Stimulated activated CD4-positive, alpha-beta T cell treated with anti-CD3 and anti-CD28 coated beads, Interleukin-2, amount 100 ng/mL, for 48 hours (primary cell): ENCODE data around the gene BCAS1.

Source experiments
- DNase-seq, 2 donors: peaks; one replicate each; pipeline ENCODE4 v3.0.0-alpha.2; 2020

Gene BCAS1

GRCh38 chr20:53957451-53958172 lies 112.8 kb downstream of the BCAS1 start:
- no peak for DNase-seq

- DNase-seq: no peak
Observed at GRCh38 chr20:53956013-53956715, 114.2 kb downstream of the BCAS1 start.

DNA sequence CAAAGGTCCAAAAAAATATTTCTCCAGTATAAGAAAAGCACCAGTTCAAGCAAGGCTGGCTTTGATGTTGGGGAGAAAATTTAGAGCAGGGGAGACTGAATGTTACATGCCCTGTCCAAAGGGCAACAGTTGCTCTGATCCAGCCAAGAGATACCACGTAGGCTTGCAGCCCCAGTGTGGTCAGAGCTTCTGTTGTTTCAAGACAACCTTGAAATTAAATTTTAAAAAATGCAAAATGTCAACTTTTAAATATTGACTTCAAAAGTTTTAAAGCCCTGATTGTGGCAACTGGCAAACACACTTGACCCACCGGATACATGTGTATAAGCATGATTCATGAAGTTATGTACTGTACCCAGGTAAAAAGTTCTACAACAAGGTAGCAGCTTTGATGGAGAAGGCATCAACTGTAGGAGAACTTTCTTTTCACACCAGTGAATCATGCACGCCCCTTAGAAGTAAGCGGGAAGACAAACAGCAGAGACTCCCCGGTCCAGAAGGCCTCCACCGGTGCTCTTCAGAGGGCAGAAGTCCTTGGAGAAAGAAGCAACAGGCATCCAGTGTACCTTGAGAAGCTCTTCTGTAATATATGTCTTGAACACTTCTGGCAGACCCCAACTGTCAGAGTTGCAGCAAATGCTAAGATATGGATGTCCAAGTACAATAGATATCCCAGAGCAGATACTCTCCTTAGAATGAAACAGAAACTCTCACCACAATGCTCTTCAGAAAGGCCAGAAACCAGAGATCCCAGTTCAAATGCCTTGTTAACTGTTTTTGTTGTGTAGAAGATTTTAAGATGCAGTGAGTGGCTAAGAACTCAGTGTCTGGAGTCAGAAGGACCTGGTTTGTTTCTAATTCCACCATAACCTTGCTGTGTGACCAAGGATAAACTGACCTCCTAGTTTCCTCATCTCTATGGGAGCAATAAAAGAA lies 115.4 kb downstream of the BCAS1 start:
- no peak for DNase-seq

DNA sequence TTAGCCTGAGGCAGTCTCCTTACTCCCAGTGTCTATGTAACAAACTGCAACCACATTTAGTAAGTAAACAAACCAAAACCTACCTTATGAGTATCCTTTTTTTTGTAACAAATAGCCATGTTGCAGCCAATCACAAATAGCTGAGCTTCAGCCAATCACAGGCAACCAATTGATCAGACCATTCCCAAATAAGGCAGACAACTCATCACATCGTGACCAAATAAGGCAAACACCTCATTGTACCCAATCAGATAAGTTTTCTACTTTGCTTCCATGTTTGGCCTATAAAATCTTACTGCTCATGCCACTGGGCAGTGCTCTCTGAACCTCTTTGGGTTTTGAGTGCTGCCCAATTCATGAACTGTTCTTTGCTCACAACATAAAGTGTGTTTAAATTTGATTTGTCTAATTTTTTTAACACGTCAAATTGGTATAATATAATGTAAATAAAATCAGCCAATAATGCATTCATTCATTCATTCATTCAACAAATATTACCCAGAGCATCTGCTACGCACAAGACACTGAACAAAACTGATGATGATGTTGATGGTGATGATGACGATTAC lies 117.8 kb downstream of the BCAS1 start:
- DNase-seq: no peak

GRCh38 chr20:53950578-53950977 lies 119.8 kb downstream of the BCAS1 start:
- DNase-seq: no peak

DNA sequence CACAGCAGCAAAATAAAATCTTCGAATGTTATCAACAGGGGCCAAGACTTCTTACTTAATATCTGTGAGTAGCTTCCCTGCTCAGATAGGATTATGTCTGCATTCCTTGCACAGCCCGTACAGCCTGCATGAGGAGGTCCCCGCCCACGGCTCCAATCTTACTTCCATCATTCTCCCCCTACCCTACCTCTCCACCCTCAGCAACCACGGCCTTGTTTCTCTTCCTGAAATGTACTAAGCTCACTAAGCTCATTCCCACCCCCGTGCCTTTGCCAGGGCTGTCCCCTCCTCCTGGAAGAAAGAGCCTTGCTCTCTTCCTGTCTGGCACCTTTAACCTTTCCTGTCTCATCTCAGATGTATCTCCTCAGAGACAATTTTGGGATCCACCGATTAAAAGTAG lies 120.4 kb downstream of the BCAS1 start:
- DNase-seq: no peak

DNA sequence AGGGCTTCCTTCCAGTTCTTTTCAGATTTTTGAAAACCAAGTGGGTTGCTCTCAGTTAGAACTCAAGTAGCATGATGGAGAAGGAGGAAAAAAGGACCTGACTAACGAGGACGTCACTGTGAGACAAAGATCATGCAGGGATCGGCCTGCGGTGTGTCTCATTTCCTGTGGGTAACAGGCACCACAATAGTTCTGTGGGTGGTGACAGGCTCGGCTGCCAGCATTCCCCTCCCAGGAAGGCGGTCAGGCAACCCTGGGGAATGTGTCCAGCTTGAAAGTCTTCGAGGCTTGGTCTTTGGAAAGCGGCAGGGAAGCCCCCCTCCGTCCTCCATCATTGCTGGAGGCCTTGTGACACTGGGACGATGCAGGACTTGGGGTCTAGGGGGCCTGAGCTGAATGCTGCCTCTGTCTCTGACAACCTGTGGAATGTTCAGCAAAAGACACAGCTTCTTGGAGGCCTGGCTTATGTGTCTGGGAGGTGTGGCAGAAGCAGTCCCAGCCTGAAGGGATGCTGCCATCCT lies 121.0 kb downstream of the BCAS1 start:
- DNase-seq: peak; percentile 57 to 62

DNA sequence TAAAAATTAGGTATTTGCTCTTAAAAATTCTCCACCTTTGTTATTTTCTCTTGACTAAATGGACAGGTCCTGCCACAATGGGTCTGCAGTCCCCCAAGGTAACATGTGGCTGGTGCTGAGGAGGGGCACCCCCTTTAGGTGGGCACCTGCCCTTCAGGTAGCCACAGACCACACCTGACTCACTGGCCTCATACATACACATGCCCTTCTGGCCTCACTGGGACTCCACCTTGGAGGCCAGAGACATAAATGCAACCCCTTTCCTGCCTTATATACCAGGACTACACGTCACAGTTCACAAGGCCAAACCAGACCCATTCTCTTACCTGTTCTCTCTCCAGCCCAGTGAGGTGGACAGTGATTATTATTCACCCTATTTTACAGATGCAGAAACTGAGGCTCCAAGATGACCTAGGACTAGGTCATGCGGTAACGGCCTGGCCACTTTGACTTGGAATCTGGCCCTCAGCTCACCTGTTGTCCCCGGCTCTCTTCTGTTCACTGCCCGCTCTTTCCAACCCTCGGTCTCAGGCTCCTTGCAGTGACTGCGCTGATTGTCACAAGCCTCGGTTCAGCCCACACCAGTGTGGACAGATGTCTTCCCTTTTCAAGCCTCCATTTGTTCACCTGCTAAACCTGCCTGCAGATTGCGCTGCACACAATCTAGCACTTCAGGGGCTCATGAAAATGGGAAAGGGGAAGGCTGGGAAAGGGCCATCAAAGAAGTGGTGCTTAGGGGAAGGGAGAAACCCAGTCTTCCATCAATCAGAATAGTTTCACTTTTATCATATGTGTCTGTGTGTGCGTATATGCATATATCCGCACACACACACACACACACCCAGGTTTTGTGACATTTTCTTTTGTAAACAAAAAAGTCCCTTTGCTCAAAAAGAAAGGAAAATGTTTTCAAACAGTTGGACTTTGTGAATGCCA lies 121.7 kb downstream of the BCAS1 start:
- DNase-seq: no peak

DNA sequence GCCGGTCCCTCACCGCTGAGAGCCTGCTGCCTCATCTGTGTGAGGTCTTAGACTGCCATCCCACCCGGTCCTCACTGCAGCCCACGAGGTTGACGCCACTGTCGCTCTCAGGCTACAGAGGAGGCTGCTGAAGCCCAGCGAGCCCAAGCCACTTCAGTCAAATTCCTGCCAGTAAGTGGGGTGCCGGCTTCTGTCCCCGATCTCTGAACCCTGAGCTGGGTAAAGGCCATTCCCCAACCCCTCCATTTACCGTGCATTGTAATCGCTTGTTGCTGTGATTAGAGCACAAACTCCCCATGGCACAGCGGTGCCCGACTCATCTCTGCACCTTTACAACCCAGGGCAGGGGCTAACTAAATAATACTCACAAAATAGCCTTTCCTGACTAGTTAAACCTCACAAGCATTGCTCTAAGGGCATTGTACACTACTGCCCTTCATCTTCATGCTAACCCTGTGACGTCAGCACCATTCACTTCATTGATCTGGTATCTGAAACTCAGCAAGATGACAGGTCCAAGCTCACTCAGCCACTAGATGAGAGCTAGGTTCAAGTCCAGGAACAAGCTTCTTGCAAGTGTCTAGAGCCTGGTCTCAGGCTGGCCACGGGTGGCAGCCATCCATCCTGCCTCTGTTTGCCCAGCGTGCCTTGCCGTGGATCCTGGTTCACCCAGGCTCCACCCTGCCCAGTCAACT lies 122.7 kb downstream of the BCAS1 start:
- DNase-seq: no peak

GRCh38 chr20:53946106-53946505 lies 124.3 kb downstream of the BCAS1 start:
- no peak for DNase-seq

- DNase-seq: no peak
Observed at GRCh38 chr20:53945478-53945877, 124.9 kb downstream of the BCAS1 start.

- no peak for DNase-seq
Observed at GRCh38 chr20:53944796-53945195, 125.6 kb downstream of the BCAS1 start.

- DNase-seq: no peak
Observed at GRCh38 chr20:53943522-53944291, 126.7 kb downstream of the BCAS1 start.

GRCh38 chr20:53942973-53943372 lies 127.4 kb downstream of the BCAS1 start:
- no peak for DNase-seq

DNA sequence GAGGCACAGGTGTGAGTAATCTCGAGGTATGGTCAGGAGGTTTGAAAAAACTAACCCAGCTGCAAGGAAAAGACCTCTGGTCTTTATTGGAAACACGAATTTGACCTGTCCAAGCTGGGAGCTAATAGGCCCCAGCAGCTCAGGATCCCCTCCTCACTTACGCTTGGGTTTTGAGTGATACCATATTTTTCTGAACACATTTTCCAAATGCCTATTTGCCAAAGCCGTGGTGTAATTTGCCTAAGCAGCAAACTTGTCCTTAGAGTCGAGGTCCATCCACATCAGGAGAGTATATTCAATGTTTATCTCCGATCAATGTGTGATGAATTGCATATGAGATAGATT lies 128.0 kb downstream of the BCAS1 start:
- DNase-seq: no peak

DNA sequence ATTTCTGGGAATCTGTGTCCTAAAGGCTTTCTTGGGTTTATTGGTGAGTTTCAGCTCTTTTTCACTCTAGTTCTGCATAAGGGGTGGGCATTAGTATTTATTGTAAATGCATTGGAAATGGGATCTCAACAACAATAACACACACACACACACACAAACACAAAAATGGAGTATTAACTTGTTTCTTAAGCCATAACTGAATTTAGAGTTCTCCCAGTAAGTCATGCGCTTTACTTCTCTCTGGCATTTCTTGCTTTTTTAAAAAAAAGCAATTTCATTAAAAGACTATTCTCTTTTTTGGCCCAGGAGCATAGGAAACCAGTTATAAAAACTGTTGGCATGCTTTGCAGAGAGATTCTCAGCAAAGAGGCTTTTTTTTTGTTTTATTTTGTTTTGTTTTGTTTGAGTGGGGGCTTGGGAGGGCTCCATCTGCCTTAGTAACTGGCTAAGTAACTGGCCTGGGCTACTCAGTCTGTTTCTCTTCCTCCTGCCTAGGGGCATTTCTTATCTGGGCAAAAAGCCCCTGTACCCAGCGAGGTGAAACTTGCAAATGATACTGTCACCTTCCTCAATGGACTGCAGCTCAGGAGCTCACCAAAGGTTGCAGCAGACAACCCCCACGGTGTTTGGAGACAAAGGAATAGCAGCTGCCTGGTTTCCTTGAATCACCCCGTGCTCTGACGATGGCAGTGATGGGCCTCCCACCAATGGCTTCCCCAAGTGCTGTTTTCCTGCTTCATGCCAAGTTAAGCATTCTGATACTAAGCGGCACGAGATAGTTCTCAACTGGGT lies 128.5 kb downstream of the BCAS1 start:
- no peak for DNase-seq

DNA sequence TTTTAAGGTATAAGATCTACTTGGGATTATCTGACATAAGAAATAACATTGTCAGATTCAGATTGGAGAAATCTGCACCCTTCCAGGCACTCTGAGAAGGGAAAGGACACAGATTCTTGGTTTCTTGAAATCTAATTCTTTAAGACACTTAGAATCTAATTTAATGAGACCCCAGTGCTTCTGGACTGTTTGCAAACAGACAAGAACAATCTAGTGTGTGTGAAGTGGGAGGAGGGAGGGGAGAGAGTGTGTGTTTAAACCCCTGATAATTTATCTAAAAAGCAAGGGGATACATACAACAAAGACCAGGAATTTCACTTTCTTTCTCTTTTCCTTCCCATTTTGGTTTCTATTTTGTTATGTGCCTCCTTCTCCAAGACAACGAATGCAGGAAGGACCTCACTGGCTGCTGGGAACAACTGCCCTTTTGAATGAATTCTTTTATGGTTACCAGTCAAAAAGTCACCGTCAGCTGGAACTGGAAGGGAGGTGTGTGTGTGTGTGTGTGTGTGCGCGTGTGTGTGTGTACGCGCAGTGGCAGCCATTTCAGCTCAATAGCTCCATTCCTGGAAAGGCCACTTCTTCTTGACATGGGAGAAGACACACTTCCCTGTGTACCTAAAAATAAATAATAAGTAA lies 129.4 kb downstream of the BCAS1 start:
- no peak for DNase-seq

DNA sequence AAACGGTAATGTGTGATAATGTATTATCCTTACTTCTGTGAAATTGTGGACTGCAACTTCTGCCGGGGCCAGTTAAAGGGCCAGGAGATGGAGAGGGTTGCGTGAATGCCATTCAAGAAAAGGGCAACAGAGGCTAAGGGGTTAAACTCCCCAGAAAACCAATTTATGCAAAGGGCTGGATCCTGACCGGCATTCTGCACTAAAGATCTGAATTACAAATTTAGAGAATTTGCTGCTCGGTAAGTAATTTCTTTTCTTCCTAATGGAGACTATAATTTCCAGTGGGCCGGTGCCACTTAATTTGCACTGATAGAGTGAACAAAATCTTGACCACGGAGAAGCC lies 130.1 kb downstream of the BCAS1 start:
- no peak for DNase-seq
